ENCODE data around the gene CRYZ. TPM values are rescaled to one million over a fixed set of nuclear protein-coding genes. Genes with fewer than 3 reads are reported as not detected.
"Not testable (repeated sequence)": the region's sequence is repeated elsewhere in the genome, so short reads cannot be mapped to it uniquely, and the experiment has no call there.

Gene CRYZ
- 58.6 and 72.8 TPM in 2 replicates for total RNA-seq (2014; rRNA removed; shearing (Covaris generic))

- DNase-seq (ENCODE audit: low read depth) = peak; percentile 94
These were observed at the start of gene CRYZ, which contains the start of gene TYW3 for GRCh38 chr1:74732960-74733603. Gene CRYZ (minus strand): TSS chr1:74733050. CDS start chr1:74724821, 8,229 bp downstream. Gene TYW3 (plus strand): TSS chr1:74733152. CDS start chr1:74733245, 93 bp downstream.

GRCh38 chr1:74780594-74780993 is 47.7 kb upstream of the CRYZ start:
- peak; percentile 7 for DNase-seq (ENCODE audit: low read depth)

- DNase-seq (ENCODE audit: low read depth) = no peak
These were observed 46.9 kb upstream of the CRYZ start for GRCh38 chr1:74779750-74780149.

- DNase-seq (ENCODE audit: low read depth) = no peak
These were observed 44.7 kb upstream of the CRYZ start for GRCh38 chr1:74777525-74777924.

GRCh38 chr1:74775735-74776134 is 42.9 kb upstream of the CRYZ start:
- DNase-seq (ENCODE audit: low read depth) = no peak

- no peak for DNase-seq (ENCODE audit: low read depth)
These were observed 40.7 kb upstream of the CRYZ start for GRCh38 chr1:74773582-74773981.

GRCh38 chr1:74772945-74773344 is 40.1 kb upstream of the CRYZ start:
- DNase-seq (ENCODE audit: low read depth) = peak; percentile 24

- peak; percentile 66 for DNase-seq (ENCODE audit: low read depth)
These were observed 39.2 kb upstream of the CRYZ start for GRCh38 chr1:74771913-74772515.

GRCh38 chr1:74767490-74767889 is 34.6 kb upstream of the CRYZ start:
- peak; percentile 20 for DNase-seq (ENCODE audit: low read depth)

GRCh38 chr1:74766579-74766978 is 33.7 kb upstream of the CRYZ start:
- DNase-seq (ENCODE audit: low read depth) = no peak

- DNase-seq (ENCODE audit: low read depth) = no peak
These were observed 31.0 kb upstream of the CRYZ start for GRCh38 chr1:74763807-74764206.

GRCh38 chr1:74756650-74757049 is 23.8 kb upstream of the CRYZ start:
- DNase-seq (ENCODE audit: low read depth) = not testable (repeated sequence)

GRCh38 chr1:74755475-74755874 is 22.6 kb upstream of the CRYZ start:
- DNase-seq (ENCODE audit: low read depth) = no peak

GRCh38 chr1:74753104-74753503 is 20.3 kb upstream of the CRYZ start:
- DNase-seq (ENCODE audit: low read depth) = no peak

GRCh38 chr1:74748960-74749359 is 16.1 kb upstream of the CRYZ start:
- DNase-seq (ENCODE audit: low read depth) = no peak

GRCh38 chr1:74745247-74745646 is 12.4 kb upstream of the CRYZ start:
- not testable (repeated sequence) for DNase-seq (ENCODE audit: low read depth)

- not testable (repeated sequence) for DNase-seq (ENCODE audit: low read depth)
These were observed 7.6 kb upstream of the CRYZ start for GRCh38 chr1:74740307-74740980.

GRCh38 chr1:74737333-74737732 is 4.5 kb upstream of the CRYZ start:
- no peak for DNase-seq (ENCODE audit: low read depth)

GRCh38 chr1:74733604-74734484 is 994 bp upstream of the CRYZ start:
- DNase-seq (ENCODE audit: low read depth) = peak; percentile 77

- DNase-seq (ENCODE audit: low read depth) = not testable (repeated sequence)
These were observed 541 bp downstream of the CRYZ start for GRCh38 chr1:74732071-74732946.
